ENCODE measurements around the gene CGB3. TPM values are rescaled to one million over a fixed set of nuclear protein-coding genes. Genes with fewer than 3 reads are reported as not detected.

CGB3 gene
- polyA plus RNA-seq, 1 of the 3 experiments (the other 2 are of a cell fraction): 0.10 TPM

DNA sequence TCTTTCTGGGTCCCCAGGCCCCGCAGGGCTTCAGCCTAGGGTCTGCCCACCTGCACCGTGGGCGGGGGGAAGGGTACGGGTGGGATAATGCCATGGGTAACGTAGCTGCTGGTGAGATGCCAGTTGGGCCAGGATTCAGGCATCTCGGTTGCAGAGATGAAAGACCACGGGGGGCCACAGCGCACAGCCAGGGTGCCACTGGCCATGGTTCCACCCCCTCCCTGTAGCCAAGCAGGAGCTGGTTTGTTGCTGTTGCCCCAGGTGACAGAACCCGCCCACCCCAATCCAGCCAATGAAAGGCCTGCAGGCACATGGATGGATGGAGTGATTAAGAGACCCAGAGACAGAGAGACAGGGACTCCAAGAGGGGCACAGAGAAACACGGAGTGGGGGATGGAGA is 34.4 kb upstream of the CGB3 start:
- Histone ChIP-seq H3K36me3 (replicated peaks in 1 of 2; ENCODE audit: control insufficient read depth in 1 of 2, insufficient read depth in 2 of 2, low read length in 1 of 2) (no peaks in the 10 kb centered on the region), H3K79me2 (ENCODE audit: insufficient read depth) (peaks cover 59% of the 10 kb centered on the region), H3K4me2 (peak overlapping the region; percentile 93), H3K9me3 (no peaks in the 10 kb centered on the region), H3K27ac (ENCODE audit: low read depth in 2 of 2, low read length in 1 of 2) (no peak overlapping the region), H3K9ac (no peak overlapping the region), H4K20me1 (ENCODE audit: insufficient read depth) (no peaks in the 10 kb centered on the region), H3K27me3 (ENCODE audit: insufficient read depth) (no peaks in the 10 kb centered on the region), H2AFZ (ENCODE audit: low read depth) (no peak overlapping the region), H3K4me3 (ENCODE audit: low read depth in 2 of 2, low read length in 1 of 2) (no peak overlapping the region), H3F3A (replicated peaks; ENCODE audit: insufficient read depth) (peaks cover 9% of the 10 kb centered on the region), H3K9me2 (no peaks in the 10 kb centered on the region), H3K4me1 (ENCODE audit: control insufficient read depth in 1 of 2, insufficient read depth in 2 of 2, low read depth in 1 of 2, low read length in 1 of 2) (peaks cover 0 to 15% of the 10 kb centered on the region in 2 experiments; a peak in 2 of 4 replicates)
- WGBS (ENCODE audit: low lambda C conversion rate): 87% methylated on average over 10 of the region's 10 CpGs
- ChIA-PET POLR2A (no interaction called here), CTCF (interaction anchor here (0.8 to 3.2 kb wide), 12 partner anchors 9 to 263 kb away, joined by 3 to 13 read pairs (median 4); partner anchors contain the start of genes GYS1 and RUVBL2)
- TF ChIP-seq, protein P1, sequence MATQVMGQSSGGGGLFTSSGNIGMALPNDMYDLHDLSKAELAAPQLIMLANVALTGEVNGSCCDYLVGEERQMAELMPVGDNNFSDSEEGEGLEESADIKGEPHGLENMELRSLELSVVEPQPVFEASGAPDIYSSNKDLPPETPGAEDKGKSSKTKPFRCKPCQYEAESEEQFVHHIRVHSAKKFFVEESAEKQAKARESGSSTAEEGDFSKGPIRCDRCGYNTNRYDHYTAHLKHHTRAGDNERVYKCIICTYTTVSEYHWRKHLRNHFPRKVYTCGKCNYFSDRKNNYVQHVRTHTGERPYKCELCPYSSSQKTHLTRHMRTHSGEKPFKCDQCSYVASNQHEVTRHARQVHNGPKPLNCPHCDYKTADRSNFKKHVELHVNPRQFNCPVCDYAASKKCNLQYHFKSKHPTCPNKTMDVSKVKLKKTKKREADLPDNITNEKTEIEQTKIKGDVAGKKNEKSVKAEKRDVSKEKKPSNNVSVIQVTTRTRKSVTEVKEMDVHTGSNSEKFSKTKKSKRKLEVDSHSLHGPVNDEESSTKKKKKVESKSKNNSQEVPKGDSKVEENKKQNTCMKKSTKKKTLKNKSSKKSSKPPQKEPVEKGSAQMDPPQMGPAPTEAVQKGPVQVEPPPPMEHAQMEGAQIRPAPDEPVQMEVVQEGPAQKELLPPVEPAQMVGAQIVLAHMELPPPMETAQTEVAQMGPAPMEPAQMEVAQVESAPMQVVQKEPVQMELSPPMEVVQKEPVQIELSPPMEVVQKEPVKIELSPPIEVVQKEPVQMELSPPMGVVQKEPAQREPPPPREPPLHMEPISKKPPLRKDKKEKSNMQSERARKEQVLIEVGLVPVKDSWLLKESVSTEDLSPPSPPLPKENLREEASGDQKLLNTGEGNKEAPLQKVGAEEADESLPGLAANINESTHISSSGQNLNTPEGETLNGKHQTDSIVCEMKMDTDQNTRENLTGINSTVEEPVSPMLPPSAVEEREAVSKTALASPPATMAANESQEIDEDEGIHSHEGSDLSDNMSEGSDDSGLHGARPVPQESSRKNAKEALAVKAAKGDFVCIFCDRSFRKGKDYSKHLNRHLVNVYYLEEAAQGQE (IDR thresholded peaks at IDR 0.05; ENCODE audit: low read depth, low read length): no peak
- TF ChIP-seq, protein P2, sequence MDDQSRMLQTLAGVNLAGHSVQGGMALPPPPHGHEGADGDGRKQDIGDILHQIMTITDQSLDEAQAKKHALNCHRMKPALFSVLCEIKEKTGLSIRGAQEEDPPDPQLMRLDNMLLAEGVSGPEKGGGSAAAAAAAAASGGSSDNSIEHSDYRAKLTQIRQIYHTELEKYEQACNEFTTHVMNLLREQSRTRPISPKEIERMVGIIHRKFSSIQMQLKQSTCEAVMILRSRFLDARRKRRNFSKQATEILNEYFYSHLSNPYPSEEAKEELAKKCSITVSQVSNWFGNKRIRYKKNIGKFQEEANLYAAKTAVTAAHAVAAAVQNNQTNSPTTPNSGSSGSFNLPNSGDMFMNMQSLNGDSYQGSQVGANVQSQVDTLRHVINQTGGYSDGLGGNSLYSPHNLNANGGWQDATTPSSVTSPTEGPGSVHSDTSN (IDR thresholded peaks at IDR 0.05): no peak
- TF ChIP-seq RFX5 (IDR thresholded peaks at IDR 0.05; ENCODE audit: low read length) (no peak), RCOR1 (IDR thresholded peaks at IDR 0.05; ENCODE audit: low read length) (no peak), FOSL2 (IDR thresholded peaks at IDR 0.05; ENCODE audit: borderline replicate concordance, low read depth) (no peak), TCF12 (IDR thresholded peaks at IDR 0.05) (no peak), SMC3 (IDR thresholded peaks at IDR 0.05; ENCODE audit: low read depth, low read length) (no peak), MEF2A (IDR thresholded peaks at IDR 0.05; ENCODE audit: borderline replicate concordance, low read depth) (no peak), NFIC (IDR thresholded peaks at IDR 0.05; ENCODE audit: borderline replicate concordance) (no peak), GATA2 (CRISPR knock-in tag; IDR thresholded peaks at IDR 0.05) (no peak), SIN3A (IDR thresholded peaks at IDR 0.05; ENCODE audit: borderline replicate concordance, low read depth, low read length) (no peak), POLR2AphosphoS5 (IDR thresholded peaks at IDR 0.05; ENCODE audit: low read depth, low read length) (no peak), NRF1 (IDR thresholded peaks at IDR 0.05; ENCODE audit: low read depth, low read length) (no peak), GABPA (IDR thresholded peaks at IDR 0.05; ENCODE audit: low read depth) (no peak), ELF1 (IDR thresholded peaks at IDR 0.05) (no peak), FOXM1 (IDR thresholded peaks at IDR 0.05; ENCODE audit: low read depth) (no peak)
- TF ChIP-seq, protein P3, sequence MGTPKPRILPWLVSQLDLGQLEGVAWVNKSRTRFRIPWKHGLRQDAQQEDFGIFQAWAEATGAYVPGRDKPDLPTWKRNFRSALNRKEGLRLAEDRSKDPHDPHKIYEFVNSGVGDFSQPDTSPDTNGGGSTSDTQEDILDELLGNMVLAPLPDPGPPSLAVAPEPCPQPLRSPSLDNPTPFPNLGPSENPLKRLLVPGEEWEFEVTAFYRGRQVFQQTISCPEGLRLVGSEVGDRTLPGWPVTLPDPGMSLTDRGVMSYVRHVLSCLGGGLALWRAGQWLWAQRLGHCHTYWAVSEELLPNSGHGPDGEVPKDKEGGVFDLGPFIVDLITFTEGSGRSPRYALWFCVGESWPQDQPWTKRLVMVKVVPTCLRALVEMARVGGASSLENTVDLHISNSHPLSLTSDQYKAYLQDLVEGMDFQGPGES (IDR thresholded peaks at IDR 0.05; ENCODE audit: low read depth, low read length): no peak
- TF ChIP-seq, protein P4, sequence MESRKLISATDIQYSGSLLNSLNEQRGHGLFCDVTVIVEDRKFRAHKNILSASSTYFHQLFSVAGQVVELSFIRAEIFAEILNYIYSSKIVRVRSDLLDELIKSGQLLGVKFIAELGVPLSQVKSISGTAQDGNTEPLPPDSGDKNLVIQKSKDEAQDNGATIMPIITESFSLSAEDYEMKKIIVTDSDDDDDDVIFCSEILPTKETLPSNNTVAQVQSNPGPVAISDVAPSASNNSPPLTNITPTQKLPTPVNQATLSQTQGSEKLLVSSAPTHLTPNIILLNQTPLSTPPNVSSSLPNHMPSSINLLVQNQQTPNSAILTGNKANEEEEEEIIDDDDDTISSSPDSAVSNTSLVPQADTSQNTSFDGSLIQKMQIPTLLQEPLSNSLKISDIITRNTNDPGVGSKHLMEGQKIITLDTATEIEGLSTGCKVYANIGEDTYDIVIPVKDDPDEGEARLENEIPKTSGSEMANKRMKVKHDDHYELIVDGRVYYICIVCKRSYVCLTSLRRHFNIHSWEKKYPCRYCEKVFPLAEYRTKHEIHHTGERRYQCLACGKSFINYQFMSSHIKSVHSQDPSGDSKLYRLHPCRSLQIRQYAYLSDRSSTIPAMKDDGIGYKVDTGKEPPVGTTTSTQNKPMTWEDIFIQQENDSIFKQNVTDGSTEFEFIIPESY (IDR thresholded peaks at IDR 0.05; ENCODE audit: borderline replicate concordance, low read depth): no peak
- TF ChIP-seq, protein P5, sequence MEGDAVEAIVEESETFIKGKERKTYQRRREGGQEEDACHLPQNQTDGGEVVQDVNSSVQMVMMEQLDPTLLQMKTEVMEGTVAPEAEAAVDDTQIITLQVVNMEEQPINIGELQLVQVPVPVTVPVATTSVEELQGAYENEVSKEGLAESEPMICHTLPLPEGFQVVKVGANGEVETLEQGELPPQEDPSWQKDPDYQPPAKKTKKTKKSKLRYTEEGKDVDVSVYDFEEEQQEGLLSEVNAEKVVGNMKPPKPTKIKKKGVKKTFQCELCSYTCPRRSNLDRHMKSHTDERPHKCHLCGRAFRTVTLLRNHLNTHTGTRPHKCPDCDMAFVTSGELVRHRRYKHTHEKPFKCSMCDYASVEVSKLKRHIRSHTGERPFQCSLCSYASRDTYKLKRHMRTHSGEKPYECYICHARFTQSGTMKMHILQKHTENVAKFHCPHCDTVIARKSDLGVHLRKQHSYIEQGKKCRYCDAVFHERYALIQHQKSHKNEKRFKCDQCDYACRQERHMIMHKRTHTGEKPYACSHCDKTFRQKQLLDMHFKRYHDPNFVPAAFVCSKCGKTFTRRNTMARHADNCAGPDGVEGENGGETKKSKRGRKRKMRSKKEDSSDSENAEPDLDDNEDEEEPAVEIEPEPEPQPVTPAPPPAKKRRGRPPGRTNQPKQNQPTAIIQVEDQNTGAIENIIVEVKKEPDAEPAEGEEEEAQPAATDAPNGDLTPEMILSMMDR (IDR thresholded peaks at IDR 0.05): no peak
- DNase-seq: peak; percentile 66
